ENCODE results near the gene BRCA1. TPM values are rescaled to one million over a fixed set of nuclear protein-coding genes. Genes with fewer than 3 reads are reported as not detected.

The BRCA1 gene
- polyA plus RNA-seq, 3 donors, result 0.87 to 2.6 (median 1.9) TPM

GRCh38 chr17:43031666-43032065 lies 93.5 kb downstream of the BRCA1 start:
- peaks cover 0 to 10% of the 10 kb centered on the region in 2 donors for H3K4me1 ChIP-seq (ENCODE audit: control insufficient read depth in 1 of 2, insufficient read depth in 2 of 2, low read length in 2 of 2)
- peak overlapping the region in 1 of 7 donors; percentile 41 for H3K27ac Mint-ChIP-seq
- no CpG with 5 or more reads among the region's 3 CpGs for WGBS (ENCODE audit: insufficient coverage)

GRCh38 chr17:43030137-43030767 lies 94.9 kb downstream of the BRCA1 start:
- H3K27ac Mint-ChIP-seq, result peak overlapping the region in 4 of 7 donors; percentile 7 to 72 (median 31)
- no peak overlapping the region for H3K4me3 Mint-ChIP-seq

More at GRCh38 chr17:43031666-43032065, 93.5 kb downstream of the BRCA1 start:
- no peak overlapping the region for H3K4me3 Mint-ChIP-seq
- no peaks in the 10 kb centered on the region for H3K36me3 ChIP-seq (replicated peaks in 1 of 2; ENCODE audit: control insufficient read depth in 1 of 2, insufficient read depth in 2 of 2, low read length in 2 of 2)
- no peaks in the 10 kb centered on the region for H3K9me3 ChIP-seq (replicated peaks in 1 of 2; ENCODE audit: control insufficient read depth in 1 of 2, insufficient read depth in 1 of 2, low read length in 2 of 2)
- H3K9ac ChIP-seq (ENCODE audit: insufficient read depth, low read length, poor library complexity, severe bottlenecking), result no peak overlapping the region
- H3K4me3 ChIP-seq (replicated peaks in 1 of 3; ENCODE audit: low read depth in 2 of 3, low read length in 3 of 3), result no peak overlapping the region
- H3K79me2 ChIP-seq (ENCODE audit: insufficient read depth, low read length), result no peaks in the 10 kb centered on the region
- no peaks in the 10 kb centered on the region for H3K36me3 Mint-ChIP-seq
- TF ChIP-seq CTCF (IDR thresholded peaks at IDR 0.05), result no peak
- no peaks in the 10 kb centered on the region for H3K27me3 ChIP-seq (ENCODE audit: control insufficient read depth in 2 of 2, insufficient read depth in 2 of 2, low read length in 2 of 2)
- H3K4me1 Mint-ChIP-seq, result peaks cover 14% of the 10 kb centered on the region
- no peak overlapping the region for H3K4me2 ChIP-seq (replicated peaks; ENCODE audit: extremely low read depth, low read length, poor library complexity, severe bottlenecking)
- no peak overlapping the region for H2AFZ ChIP-seq (ENCODE audit: insufficient read depth, low read depth, low read length, poor library complexity, severe bottlenecking)
- no peak for DNase-seq
- no peak overlapping the region for H3K27ac ChIP-seq (ENCODE audit: low read depth in 1 of 2, low read length in 2 of 2)
- peaks cover 0 to 5% (median 2%) of the 10 kb centered on the region in 3 donors for H3K27me3 Mint-ChIP-seq (ENCODE audit: low read depth in 3 of 3)
- H4K20me1 ChIP-seq (ENCODE audit: insufficient read depth, low read length), result no peaks in the 10 kb centered on the region
- H3K9me3 Mint-ChIP-seq, result no peaks in the 10 kb centered on the region
- intact Hi-C loops (cut with micrococcal nuclease), result no loop called here

More at GRCh38 chr17:43030137-43030767, 94.9 kb downstream of the BRCA1 start:
- 92% methylated on average over 4 of the region's 6 CpGs for WGBS (ENCODE audit: insufficient coverage)
- intact Hi-C loops (cut with micrococcal nuclease), result no loop called here
- Histone ChIP-seq H3K79me2 (ENCODE audit: insufficient read depth, low read length) (no peaks in the 10 kb centered on the region), H3K4me2 (replicated peaks; ENCODE audit: extremely low read depth, low read length, poor library complexity, severe bottlenecking) (no peak overlapping the region), H4K20me1 (ENCODE audit: insufficient read depth, low read length) (no peaks in the 10 kb centered on the region), H3K4me1 (ENCODE audit: control insufficient read depth in 1 of 2, insufficient read depth in 2 of 2, low read length in 2 of 2) (peaks cover 0 to 10% of the 10 kb centered on the region in 2 donors), H2AFZ (ENCODE audit: insufficient read depth, low read depth, low read length, poor library complexity, severe bottlenecking) (no peak overlapping the region), H3K9me3 (replicated peaks in 1 of 2; ENCODE audit: control insufficient read depth in 1 of 2, insufficient read depth in 1 of 2, low read length in 2 of 2) (no peaks in the 10 kb centered on the region), H3K27ac (ENCODE audit: low read depth in 1 of 2, low read length in 2 of 2) (no peak overlapping the region), H3K9ac (ENCODE audit: insufficient read depth, low read length, poor library complexity, severe bottlenecking) (no peak overlapping the region), H3K27me3 (ENCODE audit: control insufficient read depth in 2 of 2, insufficient read depth in 2 of 2, low read length in 2 of 2) (peaks cover 0 to 9% of the 10 kb centered on the region in 2 donors), H3K36me3 (replicated peaks in 1 of 2; ENCODE audit: control insufficient read depth in 1 of 2, insufficient read depth in 2 of 2, low read length in 2 of 2) (no peaks in the 10 kb centered on the region), H3K4me3 (replicated peaks in 1 of 3; ENCODE audit: low read depth in 2 of 3, low read length in 3 of 3) (no peak overlapping the region)
- Mint-ChIP-seq H3K36me3 (peaks cover 0 to 3% of the 10 kb centered on the region in 2 donors), H3K4me1 (peaks cover 17% of the 10 kb centered on the region), H3K9me3 (peaks cover 0 to 2% (median 0%) of the 10 kb centered on the region in 7 donors), H3K27me3 (ENCODE audit: low read depth in 3 of 3) (peaks cover 3 to 15% (median 8%) of the 10 kb centered on the region in 3 donors)
- no peak for DNase-seq
- TF ChIP-seq CTCF (IDR thresholded peaks at IDR 0.05), result no peak
